Left hindlimb (tissue), 1 donor: ENCODE results near the gene ZFP57.

Experiments used
- DNase-seq: peaks from one replicate; pipeline ENCODE4 v3.0.0-alpha.2; 2018

Gene ZFP57

DNA sequence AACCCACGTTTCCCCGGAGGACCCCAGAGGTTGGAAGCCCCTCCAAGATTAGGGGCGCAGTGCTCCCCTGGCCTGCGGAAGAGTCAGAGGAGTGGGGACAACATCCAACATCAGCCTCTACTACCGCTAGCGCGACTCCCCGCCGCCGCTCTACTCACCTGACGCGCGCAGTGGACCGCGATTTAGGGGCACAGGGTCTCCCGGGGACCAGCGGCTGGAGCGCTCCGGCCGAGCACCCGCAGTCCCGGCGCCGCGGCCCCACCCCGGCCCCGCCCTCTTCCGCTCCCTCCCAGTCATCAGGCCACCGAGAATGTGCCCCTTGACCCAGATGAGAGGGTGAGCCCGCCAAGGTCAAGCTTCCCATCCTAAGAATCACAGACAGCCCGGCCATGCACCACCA lies at the start of gene ZFP57:
Gene ZFP57, minus strand, starts transcription at position 249 of the 400 bp plus-strand sequence. CDS start 4,149 bp downstream, outside the sequence.
- no peak for DNase-seq

DNA sequence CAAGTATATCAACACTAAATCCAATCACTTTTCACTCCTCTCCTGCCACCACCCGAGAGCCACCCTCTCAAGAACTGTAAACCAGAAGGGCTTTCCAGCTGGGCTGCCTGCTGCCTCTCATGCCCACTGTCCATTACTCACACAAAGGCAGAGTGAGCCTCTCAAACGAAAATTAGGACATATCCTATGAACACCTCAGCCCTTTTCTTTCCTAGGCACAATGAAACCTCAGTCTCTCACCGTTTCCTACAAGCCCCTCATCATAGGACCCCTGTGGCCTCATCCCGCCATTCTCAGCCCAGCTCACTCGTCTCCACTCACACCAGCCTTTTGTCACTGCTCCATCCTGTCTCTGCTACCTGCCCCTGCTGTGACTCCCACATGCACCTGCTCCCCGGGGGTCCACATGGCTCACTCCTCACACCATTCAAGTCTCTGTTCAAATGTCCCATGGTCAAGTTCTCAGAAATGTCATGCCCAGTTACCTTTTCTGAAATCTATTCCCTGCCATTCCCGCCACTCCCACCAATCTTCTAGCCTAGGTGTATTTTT lies 49.7 kb upstream of the ZFP57 start:
- no peak for DNase-seq

DNA sequence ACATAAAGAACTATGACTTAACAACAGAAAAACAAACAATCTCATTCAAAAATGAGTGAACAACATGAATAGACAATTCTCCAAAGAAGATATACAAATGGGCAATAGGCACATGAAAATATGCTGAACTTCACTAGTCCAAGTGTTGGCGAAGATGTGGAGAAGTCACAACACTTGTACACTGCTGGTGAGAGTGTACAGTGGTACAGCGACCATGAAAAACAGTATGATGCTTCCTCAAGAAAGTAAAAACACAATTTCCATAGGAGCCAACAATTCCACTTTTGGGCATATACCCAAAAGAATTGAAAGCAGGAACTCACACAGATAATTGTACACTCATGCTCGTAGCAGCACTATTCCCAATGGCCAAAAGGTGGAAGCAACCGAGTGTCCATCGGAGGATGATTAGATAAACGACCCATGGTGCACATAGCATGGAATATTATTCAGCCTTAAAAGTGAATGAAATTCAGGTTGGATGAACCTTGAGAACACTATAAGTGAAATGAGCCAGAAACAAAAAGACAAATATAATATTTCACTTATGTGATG lies 48.9 kb upstream of the ZFP57 start:
- no peak for DNase-seq

GRCh38 chr6:29728875-29729270 lies 47.9 kb upstream of the ZFP57 start:
- no peak for DNase-seq

- DNase-seq: no peak
Measured at GRCh38 chr6:29728173-29728874, 47.4 kb upstream of the ZFP57 start.

GRCh38 chr6:29727637-29728036 lies 46.7 kb upstream of the ZFP57 start:
- no peak for DNase-seq

- DNase-seq: no peak
Measured at GRCh38 chr6:29726571-29727194, 45.7 kb upstream of the ZFP57 start.

GRCh38 chr6:29726001-29726400 lies 45.0 kb upstream of the ZFP57 start:
- DNase-seq: no peak

DNA sequence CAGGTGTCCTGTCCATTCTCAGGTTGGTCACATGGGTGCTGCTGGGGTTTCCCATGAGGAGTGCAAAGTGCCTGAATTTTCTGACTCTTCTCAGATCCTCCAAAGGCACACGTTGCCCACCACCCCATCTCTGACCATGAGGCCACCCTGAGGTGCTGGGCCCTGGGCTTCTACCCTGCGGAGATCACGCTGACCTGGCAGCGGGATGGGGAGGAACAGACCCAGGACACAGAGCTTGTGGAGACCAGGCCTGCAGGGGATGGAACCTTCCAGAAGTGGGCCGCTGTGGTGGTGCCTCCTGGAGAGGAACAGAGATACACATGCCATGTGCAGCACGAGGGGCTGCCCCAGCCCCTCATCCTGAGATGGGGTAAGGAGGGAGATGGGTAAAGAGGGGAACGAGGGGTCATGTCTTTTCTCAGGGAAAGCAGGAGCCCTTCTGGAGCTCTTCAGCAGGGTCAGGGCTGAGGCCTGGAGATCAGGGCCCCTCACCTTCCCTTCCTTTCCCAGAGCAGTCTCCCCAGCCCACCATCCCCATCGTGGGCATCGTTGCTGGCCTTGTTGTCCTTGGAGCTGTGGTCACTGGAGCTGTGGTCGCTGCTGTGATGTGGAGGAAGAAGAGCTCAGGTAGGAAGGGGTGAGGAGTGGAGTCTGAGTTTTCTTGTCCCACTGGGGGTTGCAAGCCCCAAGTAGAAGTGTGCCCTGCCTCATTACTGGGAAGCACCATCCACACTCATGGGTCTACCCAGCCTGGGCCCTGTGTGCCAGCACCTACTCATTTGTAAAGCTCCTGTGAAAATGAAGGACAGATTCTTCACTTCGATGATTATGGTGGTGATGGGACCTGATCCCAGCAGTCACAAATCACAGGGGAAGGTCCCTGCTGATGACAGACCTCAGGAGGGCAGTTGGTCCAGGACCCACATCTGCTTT lies 44.3 kb upstream of the ZFP57 start:
- DNase-seq: no peak

DNA sequence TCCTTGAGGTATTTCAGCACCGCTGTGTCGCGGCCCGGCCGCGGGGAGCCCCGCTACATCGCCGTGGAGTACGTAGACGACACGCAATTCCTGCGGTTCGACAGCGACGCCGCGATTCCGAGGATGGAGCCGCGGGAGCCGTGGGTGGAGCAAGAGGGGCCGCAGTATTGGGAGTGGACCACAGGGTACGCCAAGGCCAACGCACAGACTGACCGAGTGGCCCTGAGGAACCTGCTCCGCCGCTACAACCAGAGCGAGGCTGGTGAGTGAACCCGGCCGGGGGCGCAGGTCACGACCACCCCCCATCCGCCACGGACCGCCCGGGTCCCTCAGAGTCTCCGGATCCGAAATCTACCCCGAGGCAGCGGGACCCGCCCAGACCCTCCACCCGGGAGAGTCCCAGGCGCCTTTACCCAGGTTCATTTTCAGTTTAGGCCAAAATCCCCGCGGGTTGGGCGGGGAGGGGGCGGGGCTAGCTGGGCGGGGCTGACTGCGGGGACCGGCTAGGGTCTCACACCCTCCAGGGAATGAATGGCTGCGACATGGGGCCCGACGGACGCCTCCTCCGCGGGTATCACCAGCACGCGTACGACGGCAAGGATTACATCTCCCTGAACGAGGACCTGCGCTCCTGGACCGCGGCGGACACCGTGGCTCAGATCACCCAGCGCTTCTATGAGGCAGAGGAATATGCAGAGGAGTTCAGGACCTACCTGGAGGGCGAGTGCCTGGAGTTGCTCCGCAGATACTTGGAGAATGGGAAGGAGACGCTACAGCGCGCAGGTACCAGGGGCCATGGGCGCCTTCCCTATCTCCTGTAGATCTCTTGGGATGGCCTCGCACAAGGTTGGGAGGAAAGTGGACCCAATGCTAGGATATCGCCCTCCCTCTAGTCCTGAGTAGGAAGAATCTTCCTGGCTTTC lies 43.0 kb upstream of the ZFP57 start:
- DNase-seq: no peak

DNA sequence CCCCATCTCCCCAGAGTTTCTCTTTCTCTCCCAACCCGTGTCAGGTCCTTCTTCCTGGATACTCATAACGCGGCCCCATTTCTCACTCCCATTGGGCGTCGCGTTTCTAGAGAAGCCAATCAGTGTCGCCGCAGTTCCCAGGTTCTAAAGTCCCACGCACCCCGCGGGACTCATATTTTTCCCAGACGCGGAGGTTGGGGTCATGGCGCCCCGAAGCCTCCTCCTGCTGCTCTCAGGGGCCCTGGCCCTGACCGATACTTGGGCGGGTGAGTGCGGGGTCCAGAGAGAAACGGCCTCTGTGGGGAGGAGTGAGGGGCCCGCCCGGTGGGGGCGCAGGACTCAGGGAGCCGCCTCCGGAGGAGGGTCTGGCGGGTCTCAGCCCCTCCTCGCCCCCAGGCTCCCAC lies 42.3 kb upstream of the ZFP57 start, which contains the start of gene HLA-F:
Gene HLA-F, plus strand, starts transcription at position 173 of the 404 bp plus-strand sequence. Its CDS starts 30 bp downstream, at position 203.
- peak; percentile 69 for DNase-seq

- no peak for DNase-seq
Measured at GRCh38 chr6:29720863-29721262, 39.9 kb upstream of the ZFP57 start.

DNA sequence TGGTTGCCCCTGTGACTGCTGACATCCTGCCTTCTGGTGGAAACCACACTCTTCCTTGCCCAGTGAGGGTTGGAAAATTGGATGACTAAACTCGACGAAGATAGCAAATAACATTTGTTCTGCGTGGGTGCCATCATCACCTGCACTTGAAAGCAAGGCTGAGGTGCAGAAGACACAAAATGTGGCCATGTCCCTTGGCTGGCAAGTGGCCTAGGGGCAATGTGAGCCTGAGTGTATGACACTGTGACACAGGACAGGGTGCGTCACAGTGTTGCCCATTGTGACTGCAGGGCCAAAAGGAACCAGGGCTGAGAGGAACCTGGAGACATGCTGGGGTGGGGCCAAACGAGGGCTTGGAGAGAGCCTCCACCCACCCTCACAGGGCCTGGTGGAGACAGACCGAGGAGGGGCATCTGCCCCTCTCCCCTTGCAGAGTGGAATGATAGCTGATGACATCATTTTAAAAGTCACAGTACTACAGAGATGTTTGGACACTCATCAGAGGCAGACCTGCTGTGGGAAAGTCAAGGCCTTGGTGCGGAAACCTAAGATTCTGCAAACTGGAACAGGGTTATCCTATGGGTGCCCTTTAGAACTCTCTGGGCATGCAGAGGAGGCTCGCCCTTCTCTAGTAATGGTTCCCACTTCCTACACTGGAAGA lies 29.5 kb upstream of the ZFP57 start:
- no peak for DNase-seq

DNA sequence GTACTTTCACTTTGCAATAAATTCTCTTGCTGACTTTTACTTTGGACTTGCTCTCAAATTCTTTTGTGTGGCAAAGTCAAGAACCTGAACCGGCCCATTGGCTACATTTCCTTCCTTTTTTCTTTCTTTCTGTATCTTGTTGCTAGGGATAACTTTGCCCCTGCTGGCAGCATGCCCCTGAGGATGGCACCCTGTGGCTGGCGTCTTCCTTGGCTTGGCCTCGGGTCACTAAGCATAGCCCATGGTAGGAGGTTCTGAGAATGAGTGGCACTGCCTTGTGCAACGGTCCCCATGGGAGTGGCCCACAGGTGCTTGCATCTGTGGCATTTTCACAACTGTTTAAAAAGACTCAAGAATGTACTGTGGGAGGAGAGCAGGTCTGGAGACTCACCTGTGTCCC lies 28.2 kb upstream of the ZFP57 start:
- DNase-seq: no peak

GRCh38 chr6:29708432-29709179 lies 27.7 kb upstream of the ZFP57 start:
- DNase-seq: no peak

GRCh38 chr6:29705389-29706231 lies 24.7 kb upstream of the ZFP57 start:
- DNase-seq: no peak

DNA sequence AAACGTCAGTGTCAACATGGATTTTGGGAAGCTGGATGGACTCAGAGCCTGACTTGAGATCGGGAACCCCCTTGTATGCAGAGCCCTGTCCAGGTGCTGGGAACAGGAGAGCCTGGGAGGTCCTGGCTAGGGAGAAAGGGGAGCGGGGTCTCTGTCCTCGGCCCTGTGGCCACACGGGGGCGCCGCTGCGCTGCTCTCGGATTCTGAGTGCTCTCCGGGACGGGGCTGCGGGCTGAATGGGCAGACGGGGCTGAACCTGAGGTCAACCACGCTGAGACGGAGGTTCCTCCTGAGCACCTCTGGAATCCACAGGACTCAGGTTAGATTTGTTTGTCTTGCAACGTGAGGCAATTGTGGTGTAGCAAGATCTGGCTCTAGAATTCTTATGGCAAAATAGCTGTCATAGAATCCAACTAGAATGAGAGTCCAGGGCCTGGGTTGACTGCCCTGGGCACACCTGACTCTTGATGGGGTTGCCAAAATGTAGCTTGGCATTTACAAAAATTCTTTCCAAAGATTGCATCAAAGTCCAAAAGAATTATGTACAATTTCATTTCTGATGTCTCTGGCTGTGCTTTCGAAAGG lies 21.7 kb upstream of the ZFP57 start:
- DNase-seq: no peak

DNA sequence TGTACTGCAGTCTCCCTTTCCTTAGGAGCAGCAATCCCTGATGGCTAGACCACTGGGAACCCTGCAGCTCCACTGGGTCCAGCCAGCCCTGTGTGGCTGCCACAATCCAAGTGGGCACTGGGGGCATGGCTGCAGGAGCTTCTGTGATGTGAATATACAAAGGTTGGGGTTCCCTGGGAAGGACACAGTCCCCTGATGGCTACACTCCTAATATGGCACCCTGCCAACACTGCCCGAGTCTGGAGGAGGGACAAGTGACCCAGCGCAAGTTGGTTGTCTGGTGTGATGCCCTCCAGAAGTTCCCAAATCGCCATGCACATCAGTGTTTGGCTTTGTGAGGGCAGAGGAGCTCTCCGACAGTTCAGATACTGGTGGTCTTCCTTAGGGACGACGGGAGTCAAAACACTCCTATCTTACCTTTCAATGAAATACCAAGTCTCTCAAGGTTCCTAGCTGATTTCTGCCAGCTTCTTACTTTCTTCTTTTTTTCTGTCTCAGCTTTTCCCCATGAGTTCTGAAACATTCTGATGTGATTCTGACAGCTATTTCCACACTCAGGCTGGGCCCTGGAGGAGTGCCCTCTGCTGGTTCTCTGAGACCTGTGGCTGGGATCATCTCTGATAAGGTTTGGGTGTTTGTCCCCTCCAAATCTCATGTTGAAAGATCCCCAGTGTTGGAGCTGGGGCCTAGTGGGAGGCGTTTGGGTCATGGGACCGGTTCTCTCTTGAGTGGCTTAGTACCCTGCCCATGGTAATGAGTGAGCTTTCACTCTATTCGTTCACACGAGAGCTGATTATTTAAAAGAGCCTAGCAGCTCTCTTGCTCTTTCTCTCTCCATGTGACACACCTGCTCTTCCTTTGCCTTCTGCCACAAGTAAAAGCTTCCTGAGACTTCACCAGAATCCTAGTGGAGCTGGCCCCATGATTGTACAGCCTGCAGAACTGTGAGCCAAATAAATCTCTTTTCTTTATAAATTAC lies 15.5 kb upstream of the ZFP57 start:
- no peak for DNase-seq
